Fibroblast of the conjunctiva (primary cell): ENCODE data around the gene DCTN1.

ENCODE experiments used
- DNase-seq: peaks from one replicate; pipeline ENCODE4 v3.0.0-alpha.2; 2010; ENCODE audit warnings: low read depth

Gene DCTN1

DNA sequence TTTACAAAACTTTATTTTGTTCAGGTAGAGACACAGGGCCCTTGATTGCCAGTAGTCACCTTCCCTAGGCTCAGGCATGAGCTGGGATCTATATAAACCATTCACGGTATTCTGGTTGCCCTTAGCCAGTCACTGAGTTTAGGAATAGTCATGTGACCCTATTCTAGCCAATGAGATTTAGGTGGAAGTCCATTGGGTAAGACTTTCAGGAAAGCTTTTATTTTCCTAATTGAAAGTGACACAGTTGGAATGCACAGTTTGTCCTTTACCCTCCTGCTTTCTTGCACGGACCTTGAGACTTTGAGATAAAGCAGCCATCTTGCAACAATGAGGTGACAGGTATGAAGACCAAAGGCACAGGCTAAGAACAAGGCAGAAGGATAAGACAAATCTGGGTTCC is 58.4 kb downstream of the DCTN1 start:
- DNase-seq: no peak

DNA sequence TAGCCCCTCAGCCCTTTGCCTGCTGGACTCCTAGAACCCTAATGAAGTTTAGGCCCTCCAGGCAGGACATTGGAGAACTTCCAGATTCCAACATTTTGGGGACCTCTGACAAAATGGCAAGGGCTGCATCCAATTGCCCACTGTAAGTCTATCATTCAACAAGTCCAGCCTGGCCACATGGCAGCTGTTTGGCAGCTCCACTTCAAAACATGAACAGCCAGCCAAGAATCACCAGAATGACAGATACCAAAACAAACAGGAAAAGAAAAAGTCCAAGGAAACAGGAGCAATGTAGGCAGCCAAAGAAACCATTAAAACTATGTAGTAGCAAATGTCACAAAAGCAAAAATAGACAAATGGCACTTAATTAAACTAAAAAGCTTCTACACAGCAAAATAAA is 62.4 kb downstream of the DCTN1 start:
- DNase-seq: no peak

DNA sequence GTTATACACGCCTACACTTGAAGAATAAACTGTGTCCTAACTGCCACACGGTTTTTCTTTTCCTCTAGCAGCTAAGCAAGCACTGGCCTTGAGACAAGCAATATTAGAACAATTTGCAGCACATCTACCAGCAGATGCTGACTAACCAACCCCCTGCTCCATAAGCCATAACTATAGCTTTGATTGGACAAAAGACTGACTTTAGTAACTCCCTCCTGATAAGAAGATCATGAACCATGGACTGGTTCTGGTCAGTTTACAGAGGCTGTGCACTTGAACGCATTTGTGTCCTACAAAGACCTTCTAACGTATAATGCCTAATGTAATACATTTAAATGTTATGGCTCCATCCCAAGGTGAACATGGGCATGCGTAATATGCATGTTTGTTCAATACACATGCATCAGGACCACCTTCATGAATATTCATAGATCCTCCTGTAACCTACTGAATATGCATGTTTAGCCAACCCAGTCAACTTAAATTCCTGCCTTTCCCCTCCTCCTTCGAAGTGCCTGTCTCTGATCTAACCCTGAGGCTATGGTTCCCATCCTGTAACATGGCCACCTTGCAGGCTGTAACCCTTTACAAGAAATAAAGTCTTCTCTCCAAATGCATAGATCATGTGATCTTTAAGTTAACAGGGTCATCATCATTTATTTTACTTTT is 63.4 kb downstream of the DCTN1 start:
- DNase-seq: no peak

DNA sequence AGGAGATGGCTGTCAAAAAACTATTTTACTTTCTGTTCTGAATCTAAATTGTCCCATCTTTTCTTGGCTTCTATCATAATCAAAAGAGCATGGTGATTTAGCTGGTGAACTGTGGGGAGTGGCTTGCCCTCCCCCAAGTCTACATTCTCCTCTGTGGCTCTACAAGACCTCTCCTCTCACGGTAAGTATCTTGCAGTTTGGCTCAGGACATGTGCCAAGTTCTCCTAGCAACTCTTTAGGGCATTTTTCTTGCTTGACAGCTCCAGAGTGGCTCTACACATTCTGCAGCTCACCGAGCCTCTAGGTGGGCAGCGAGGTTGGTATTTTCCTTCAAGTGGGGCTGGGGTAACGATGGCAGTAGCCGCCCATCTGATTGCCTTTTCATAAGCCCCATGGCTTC is 66.0 kb downstream of the DCTN1 start:
- DNase-seq: no peak

DNA sequence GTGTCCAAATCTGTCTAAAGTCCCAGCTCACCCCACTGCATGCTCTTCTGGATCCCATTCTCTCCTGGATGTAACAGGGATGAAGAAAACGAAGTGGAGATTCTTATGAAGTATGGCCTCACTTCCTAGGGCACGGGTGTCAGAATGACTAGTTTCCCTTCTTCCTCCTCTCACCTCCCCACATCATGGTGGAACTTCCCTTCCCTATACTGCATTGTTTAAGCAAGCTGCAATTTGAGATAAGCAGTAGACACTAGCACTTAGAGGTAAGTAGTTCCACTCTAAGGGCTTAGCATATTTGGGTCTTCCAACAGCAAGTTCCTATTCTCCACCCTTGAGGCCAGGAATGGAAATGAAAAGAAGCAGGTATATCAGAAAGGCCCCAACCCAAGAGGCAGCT is 66.6 kb downstream of the DCTN1 start:
- no peak for DNase-seq

DNA sequence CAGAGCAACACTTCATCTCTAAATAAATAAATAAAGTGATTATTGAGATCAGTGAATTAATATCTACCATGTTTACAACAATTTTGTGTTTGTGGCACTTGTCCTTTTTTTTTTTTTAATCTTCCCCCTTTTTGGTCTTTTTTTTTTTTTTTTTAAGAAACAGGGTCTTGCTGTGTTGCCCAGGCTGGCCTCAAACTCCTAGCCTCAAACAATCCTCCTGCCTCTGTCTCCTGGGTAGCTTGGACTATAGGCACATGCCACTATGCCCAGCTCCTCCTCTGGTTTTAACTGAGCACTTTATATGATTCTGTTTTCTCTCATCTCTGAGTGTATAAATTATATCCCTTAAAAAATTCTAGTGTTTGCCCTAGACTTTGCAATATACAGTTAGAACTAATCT is 67.2 kb downstream of the DCTN1 start:
- DNase-seq: no peak
